HEK293 (cell line): ENCODE results near the gene GDF7.

ENCODE experiments used
- CTCF ChIA-PET: fragments of 350-600 bp; formaldehyde crosslinking; extraction: SDS; loops from one replicate; lab custom pipeline; 2021; ENCODE audit warnings: antibody characterized with exemption; lab: Yijun Ruan, JAX
- POLR2A ChIA-PET: fragments of 300-600 bp; formaldehyde crosslinking; extraction: SDS; loops from one replicate; lab custom pipeline; 2020; ENCODE audit warnings: antibody characterized with exemption, inconsistent platforms; lab: Yijun Ruan, JAX
- H3K27ac ChIP-seq: fragments of 200-500 bp; sonication (Bioruptor generic); 2 replicates; pipeline ENCODE4 v1.5.1; 2014; ENCODE audit warnings: low read depth, low read length, control low read depth, inconsistent platforms; ENCODE audit errors: extremely low read depth
- H3K36me3 ChIP-seq, 2 experiments: fragments of 200-500 bp in 1 of 2; sonication (Bioruptor generic) in 1 of 2; 1 replicate in 1 of 2; 2 replicates in 1 of 2; pipeline ENCODE4 v1.5.1; 2014 to 2017; ENCODE audit warnings: inconsistent platforms in 2 of 2, low read length in 2 of 2; ENCODE audit not compliant: control insufficient read depth in 2 of 2, insufficient read depth in 1 of 2
- H3K4me1 ChIP-seq: fragments of 200-500 bp; sonication (Bioruptor generic); 2 replicates; pipeline ENCODE4 v1.5.1; 2014; ENCODE audit warnings: mild to moderate bottlenecking, low read length, inconsistent platforms; ENCODE audit not compliant: control insufficient read depth, insufficient read depth
- H3K4me3 ChIP-seq: 2 replicates; pipeline ENCODE4 v1.5.1; 2011; ENCODE audit warnings: low read depth, mild to moderate bottlenecking, control low read depth, low read length, moderate library complexity
- H3K9me3 ChIP-seq: fragments of 200-500 bp; sonication (Bioruptor generic); 2 replicates; pipeline ENCODE4 v1.5.1; 2014; ENCODE audit warnings: low read depth, low read length, inconsistent platforms; ENCODE audit not compliant: control insufficient read depth, insufficient read depth
- AEBP2 ChIP-seq: fragments of 450-650 bp; formaldehyde crosslinking; IDR thresholded peaks from 2 replicates; pipeline ENCODE4 v1.5.1; 2016; ENCODE audit warnings: missing biosample characterization, missing genetic modification characterization, borderline replicate concordance
- HOXA7 ChIP-seq: sonication (generic); formaldehyde crosslinking; IDR thresholded peaks from 2 replicates; pipeline ENCODE4 v1.8.1; 2022; ENCODE audit warnings: missing genetic modification reagents, borderline replicate concordance
- KLF17 ChIP-seq: fragments of 450-650 bp; formaldehyde crosslinking; IDR thresholded peaks from 2 replicates; pipeline ENCODE4 v1.5.1; 2016; ENCODE audit warnings: missing biosample characterization, missing genetic modification characterization
- SETDB1 ChIP-seq: IDR thresholded peaks from one replicate; pipeline ENCODE4 v1.6.1; 2017; ENCODE audit warnings: mild to moderate bottlenecking, low read length, moderate library complexity, mixed read lengths; ENCODE audit not compliant: insufficient read length
- ZBTB44 ChIP-seq: fragments of 450-650 bp; IDR thresholded peaks from 2 replicates; pipeline ENCODE4 v1.5.1; 2018; ENCODE audit warnings: missing biosample characterization, mild to moderate bottlenecking, missing genetic modification characterization
- ZEB2 ChIP-seq: fragments of 450-650 bp; formaldehyde crosslinking; IDR thresholded peaks from 2 replicates; pipeline ENCODE4 v1.5.1; 2016; ENCODE audit warnings: missing biosample characterization, missing genetic modification characterization
- ZFP41 ChIP-seq: fragments of 450-650 bp; formaldehyde crosslinking; IDR thresholded peaks from 2 replicates; pipeline ENCODE4 v1.5.1; 2016; ENCODE audit warnings: missing biosample characterization, missing genetic modification characterization, borderline replicate concordance
- ZNF341 ChIP-seq: fragments of 450-650 bp; formaldehyde crosslinking; IDR thresholded peaks from 2 replicates; pipeline ENCODE4; 2016; ENCODE audit warnings: low read depth, missing biosample characterization, missing genetic modification characterization
- ZNF398 ChIP-seq: fragments of 450-650 bp; formaldehyde crosslinking; IDR thresholded peaks from 2 replicates; pipeline ENCODE4 v1.5.1; 2017; ENCODE audit warnings: missing biosample characterization, missing genetic modification characterization
- ZNF488 ChIP-seq: fragments of 450-650 bp; formaldehyde crosslinking; IDR thresholded peaks from 2 replicates; pipeline ENCODE4 v1.5.1; 2016; ENCODE audit warnings: missing biosample characterization, missing genetic modification characterization
- ZNF501 ChIP-seq: fragments of 450-650 bp; formaldehyde crosslinking; IDR thresholded peaks from 2 replicates; pipeline ENCODE4 v1.5.1; 2016; ENCODE audit warnings: missing biosample characterization, missing genetic modification characterization
- ZNF518A ChIP-seq: fragments of 450-650 bp; formaldehyde crosslinking; conservative IDR thresholded peaks from 2 replicates; pipeline ENCODE4 v1.5.1; 2016; ENCODE audit warnings: low read depth, missing biosample characterization, missing genetic modification characterization
- ZNF544 ChIP-seq: fragments of 450-650 bp; formaldehyde crosslinking; IDR thresholded peaks from 2 replicates; pipeline ENCODE4 v1.5.0; 2017; ENCODE audit warnings: missing biosample characterization, missing genetic modification characterization
- ZNF610 ChIP-seq: fragments of 450-650 bp; formaldehyde crosslinking; IDR thresholded peaks from 2 replicates; pipeline ENCODE4 v1.5.1; 2016; ENCODE audit warnings: missing biosample characterization, missing genetic modification characterization, borderline replicate concordance
- ZNF776 ChIP-seq: fragments of 450-650 bp; formaldehyde crosslinking; IDR thresholded peaks from 2 replicates; pipeline ENCODE4 v1.5.0; 2017; ENCODE audit warnings: missing biosample characterization, missing genetic modification characterization, borderline replicate concordance
- ZNF843 ChIP-seq: fragments of 450-650 bp; formaldehyde crosslinking; IDR thresholded peaks from 2 replicates; pipeline ENCODE4 v1.5.1; 2016; ENCODE audit warnings: missing biosample characterization, missing genetic modification characterization

Gene GDF7

GRCh38 chr2:20638646-20639430, 28.1 kb upstream of the GDF7 start:
- Histone ChIP-seq H3K9me3 (no peaks in the 10 kb centered on the region), H3K27ac (no peak overlapping the region), H3K4me1 (0 out of 2 replicates have a peak, but pooled peaks cover 5% of the 10 kb centered on the region), H3K4me3 (no peak overlapping the region), H3K36me3 (peaks cover 0 to 69% of the 10 kb centered on the region in 2 experiments; a peak in 1 of 3 replicates)
- POLR2A ChIA-PET = interaction anchor here (1.8 to 6.1 kb wide), 2 partner anchors 192 kb away, joined by 5 to 62 read pairs; partner anchors contain the start of gene RHOB
- TF ChIP-seq ZNF341 (tag by site-specific recombination) (no peak), ZBTB44 (tag by site-specific recombination) (no peak), ZNF843 (tag by site-specific recombination) (no peak), SETDB1 (no peak), ZEB2 (no peak), ZNF488 (tag by site-specific recombination) (no peak), ZNF776 (tag by site-specific recombination) (no peak), KLF17 (tag by site-specific recombination) (no peak), ZNF518A (tag by site-specific recombination) (no peak), ZFP41 (tag by site-specific recombination) (no peak), ZNF501 (tag by site-specific recombination) (no peak), ZNF610 (tag by site-specific recombination) (no peak)
- CTCF ChIA-PET = interaction anchor here (1.2 to 1.6 kb wide), 3 partner anchors 12 to 260 kb away, joined by 4 to 6 read pairs (median 5); no protein-coding TSS in a partner anchor

- H3K36me3 ChIP-seq = peaks cover 0 to 85% of the 10 kb centered on the region in 2 experiments; a peak in 1 of 3 replicates
- ChIA-PET POLR2A (interaction anchor here (1.0 to 6.1 kb wide), 2 partner anchors 194 to 207 kb away, joined by 3 to 62 read pairs; partner anchors contain the start of gene RHOB), CTCF (interaction anchor here (0.6 to 5.9 kb wide), 14 partner anchors 11 to 545 kb away, joined by 3 to 93 read pairs (median 6); partner anchors contain the start of genes HS1BP3 and RHOB)
- no peaks in the 10 kb centered on the region for H3K4me1 ChIP-seq
- H3K9me3 ChIP-seq = no peaks in the 10 kb centered on the region
- no peak overlapping the region for H3K27ac ChIP-seq
- TF ChIP-seq HOXA7 (CRISPR knock-in tag) = no peak
- TF ChIP-seq ZNF398 (tag by site-specific recombination) = no peak
- no peak for TF ChIP-seq AEBP2
- TF ChIP-seq ZNF544 (tag by site-specific recombination) = no peak
- H3K4me3 ChIP-seq = no peak overlapping the region
These were observed 26.4 kb upstream of the GDF7 start for GRCh38 chr2:20640411-20641122.
